GM12878 (cell line): Measurements from ENCODE around the gene DCBLD1. TPM values are rescaled to one million over a fixed set of nuclear protein-coding genes. Genes with fewer than 3 reads are reported as not detected.

ENCODE experiments used
- ATAC-seq: fragments of 200-7000 bp; cut with Tn5 transposase; 3 replicates; pipeline ENCODE4 v1.9.1; 2020; ENCODE audit warnings: mild to moderate bottlenecking, moderate library complexity
- BruUV-seq: library from RNA; stranded (reverse); fragments of 400-500 nt; replicated peaks from 2 replicates; lab custom pipeline; 2021; lab: Mats Ljungman, UMichigan
- CTCF ChIA-PET: fragments of 300-600 bp; sonication (Branson Sonifier 250); formaldehyde crosslinking; extraction: SDS; loops from one replicate; lab custom pipeline; 2021; ENCODE audit warnings: inconsistent platforms; lab: Yijun Ruan, JAX
- POLR2A ChIA-PET: fragments of 350-600 bp; formaldehyde crosslinking; extraction: SDS; loops from one replicate; lab custom pipeline; 2021; ENCODE audit warnings: inconsistent platforms; lab: Charles Lee
- RAD21 ChIA-PET: fragments of 300-600 bp; sonication (Branson Sonifier 250); formaldehyde crosslinking; loops from one replicate; lab custom pipeline; 2023; ENCODE audit warnings: antibody characterized with exemption; ENCODE audit not compliant: unreplicated experiment; lab: Charles Lee
- SMC1A ChIA-PET: fragments of 300-600 bp; sonication (Branson Sonifier 250); formaldehyde crosslinking; loops from one replicate; lab custom pipeline; 2023; ENCODE audit not compliant: unreplicated experiment, uncharacterized antibody; lab: Charles Lee
- DNase-seq: peaks from one replicate; pipeline ENCODE4 v3.0.0-alpha.2; 2011; ENCODE audit warnings: low read depth, low spot score
- FAIRE-seq: peaks from 3 replicates; lab custom pipeline; 2011; peaks lifted over from hg19 to GRCh38; lab: Jason Lieb, UNC
- H2AFZ ChIP-seq: 2 replicates; pipeline ENCODE4 v1.6.0; 2011; ENCODE audit warnings: low read depth, low read length, control low read depth; ENCODE audit not compliant: control insufficient read depth
- H3K27ac ChIP-seq: 2 replicates; pipeline ENCODE4 v1.5.1; 2011; ENCODE audit warnings: control low read depth; ENCODE audit not compliant: control insufficient read depth, insufficient read depth
- H3K27me3 ChIP-seq, 2 experiments: replicated peaks in 1 of 2; 2 replicates each; pipeline versions ENCODE4 v1.6.0 to v1.6.1; 2011; ENCODE audit warnings: low read length in 1 of 2; ENCODE audit not compliant: control insufficient read depth in 2 of 2, insufficient read depth in 2 of 2
- H3K36me3 ChIP-seq, 2 experiments: 2 replicates each; pipeline ENCODE4 v1.5.1; 2011; ENCODE audit warnings: low read length in 1 of 2; ENCODE audit not compliant: control insufficient read depth in 2 of 2, insufficient read depth in 2 of 2
- H3K4me1 ChIP-seq: 2 replicates; pipeline ENCODE4 v1.6.1; 2011; ENCODE audit warnings: mild to moderate bottlenecking, low read length, moderate library complexity, mixed read lengths; ENCODE audit not compliant: control insufficient read depth, insufficient read depth
- H3K4me2 ChIP-seq: 2 replicates; pipeline ENCODE4 v1.6.0; 2011; ENCODE audit warnings: control low read depth; ENCODE audit not compliant: control insufficient read depth, insufficient read depth
- H3K4me3 ChIP-seq: fragments of 200-600 bp; sonication (generic); 2 replicates; pipeline ENCODE4 v1.5.1; 2016
- H3K79me2 ChIP-seq: 2 replicates; pipeline ENCODE4 v1.6.0; 2011; ENCODE audit warnings: low read length; ENCODE audit not compliant: control insufficient read depth, insufficient read depth
- H3K9ac ChIP-seq: 2 replicates; pipeline ENCODE4 v1.8.0; 2011; ENCODE audit warnings: low read length, control low read depth, mixed read lengths; ENCODE audit not compliant: control insufficient read depth, insufficient read depth
- H3K9me3 ChIP-seq: replicated peaks from 3 replicates; pipeline ENCODE4 v1.5.1; 2011; ENCODE audit warnings: mild to moderate bottlenecking, low read length; ENCODE audit not compliant: control insufficient read depth, insufficient read depth
- H4K20me1 ChIP-seq: 2 replicates; pipeline ENCODE4 v1.6.0; 2011; ENCODE audit not compliant: control insufficient read depth, insufficient read depth
- CREB1 ChIP-seq: IDR thresholded peaks from 2 replicates; pipeline ENCODE4 v1.6.1; 2012; ENCODE audit warnings: low read depth, mild to moderate bottlenecking, inconsistent platforms
- EED ChIP-seq: sonication (generic); IDR thresholded peaks from 2 replicates; pipeline ENCODE4 v1.6.1; 2016; ENCODE audit warnings: antibody characterized with exemption, low read depth
- EP300 ChIP-seq, 2 experiments: fragments of 150-350 bp in 1 of 2; IDR thresholded peaks; 2 replicates each; pipeline ENCODE4 v1.6.1; 2011 to 2012; ENCODE audit warnings: low read depth in 2 of 2, low read length in 2 of 2, borderline replicate concordance in 1 of 2, improper control_type of control experiment in 1 of 2, inconsistent platforms in 1 of 2; ENCODE audit not compliant: control insufficient read depth in 1 of 2
- ETV6 ChIP-seq, 2 experiments: fragments of 450-650 bp in 1 of 2; IDR thresholded peaks in 1 of 2; conservative IDR thresholded peaks in 1 of 2; 2 replicates each; pipeline ENCODE4 v1.6.1; 2014; ENCODE audit warnings: antibody characterized with exemption in 1 of 2, borderline replicate concordance in 1 of 2, low read depth in 1 of 2, mild to moderate bottlenecking in 1 of 2, moderate library complexity in 1 of 2
- EZH2 ChIP-seq: IDR thresholded peaks from 2 replicates; pipeline ENCODE4 v1.6.1; 2012; ENCODE audit warnings: low read depth, mild to moderate bottlenecking, control low read depth, inconsistent platforms, low read length, borderline replicate concordance; ENCODE audit not compliant: control insufficient read depth
- HDAC2 ChIP-seq: fragments of 200-600 bp; sonication (generic); IDR thresholded peaks from 2 replicates; pipeline ENCODE4 v1.6.1; 2017
- IKZF2 ChIP-seq, 2 experiments: fragments of 450-650 bp; IDR thresholded peaks; 2 replicates each; pipeline ENCODE4 v1.6.1; 2017; ENCODE audit warnings: mild to moderate bottlenecking in 2 of 2, moderate library complexity in 2 of 2
- IRF4 ChIP-seq: IDR thresholded peaks from 2 replicates; pipeline ENCODE4 v1.6.1; 2011; ENCODE audit warnings: low read depth, low read length
- NFIC ChIP-seq: IDR thresholded peaks from 2 replicates; pipeline ENCODE4 v1.6.1; 2012; ENCODE audit warnings: low read depth, mild to moderate bottlenecking, inconsistent platforms, low read length, moderate library complexity
- RAD51 ChIP-seq: fragments of 450-650 bp; IDR thresholded peaks from 2 replicates; pipeline ENCODE4 v1.6.1; 2016; ENCODE audit warnings: moderate library complexity, mild to moderate bottlenecking, inconsistent platforms
- SMAD1 ChIP-seq: fragments of 450-650 bp; IDR thresholded peaks from 2 replicates; pipeline ENCODE4 v1.6.1; 2018; ENCODE audit warnings: mild to moderate bottlenecking, low read depth; ENCODE audit not compliant: partially characterized antibody
- SMAD5 ChIP-seq: IDR thresholded peaks from 2 replicates; pipeline ENCODE4 v1.6.1; 2016; ENCODE audit warnings: antibody characterized with exemption, low read depth
- SP1 ChIP-seq: IDR thresholded peaks from one replicate; pipeline ENCODE4 v1.6.1; 2011; ENCODE audit warnings: low read depth, low read length
- SREBF2 ChIP-seq: IDR thresholded peaks from 2 replicates; pipeline ENCODE4 v1.6.1; 2012; ENCODE audit warnings: mild to moderate bottlenecking, low read length
- WRNIP1 ChIP-seq: IDR thresholded peaks from 2 replicates; pipeline ENCODE4 v1.6.1; 2011; ENCODE audit warnings: low read depth, low read length, improper control_type of control experiment, borderline replicate concordance
- ZNF207 ChIP-seq: fragments of 450-650 bp; IDR thresholded peaks from 2 replicates; pipeline ENCODE4 v1.6.1; 2014; ENCODE audit warnings: antibody characterized with exemption, mild to moderate bottlenecking, borderline replicate concordance
- ZNF24 ChIP-seq: fragments of 450-650 bp; IDR thresholded peaks from 2 replicates; pipeline ENCODE4 v1.6.1; 2017; ENCODE audit warnings: antibody characterized with exemption, mild to moderate bottlenecking
- ZNF384 ChIP-seq: IDR thresholded peaks from 2 replicates; pipeline ENCODE4 v1.6.1; 2012; ENCODE audit warnings: low read depth, mild to moderate bottlenecking, low read length, improper control_type of control experiment, borderline replicate concordance
- WGBS: methylation state at CpG from one replicate; pipeline ENCODE4 v1.1.6; 2016; ENCODE audit warnings: low lambda C conversion rate; ENCODE audit not compliant: insufficient replicate concordance, insufficient coverage; ENCODE audit errors: missing lambda C conversion rate; 5-methylcytosine and 5-hydroxymethylcytosine counted together
- in situ Hi-C: fragments of 300-500 bp; cut with MboI; formaldehyde crosslinking; loops from 9 replicates; pipeline ENCODE4 v1.14.3; 2018; ENCODE audit warnings: mixed read lengths
- intact Hi-C: fragments of 100-400 bp; cut with micrococcal nuclease; formaldehyde crosslinking; loops from one replicate; pipeline ENCODE4 v1.14.2; 2022; ENCODE audit not compliant: unreplicated experiment
- polyA plus RNA-seq, 11 experiments: library from polyadenylated mRNA; depleted of rRNA in 4 of 11; unstranded in 6 of 11; stranded (reverse) in 5 of 11; fragments of >200 nt; fragmentation: Nextera tagmentation in 4 of 11; fragmentation: Illumina TruSeq in 1 of 11; extraction: Ambion mirVana in 4 of 11; extraction: Trizol in 1 of 11; gene quantifications; 1 replicate in 1 of 11; 2 replicates in 10 of 11; pipeline versions ENCODE4 v1.2.1 to v1.2.3, GENCODE V29; 2011 to 2016; ENCODE audit warnings: inconsistent platforms in 2 of 11, missing spikeins in 2 of 11, low read depth in 1 of 11
- total RNA-seq, 4 experiments: library from RNA; depleted of rRNA in 3 of 4; stranded (reverse); fragments of >200 nt in 3 of 4; fragmentation: Illumina TruSeq in 1 of 4; extraction: Trizol in 1 of 4; gene quantifications; 2 replicates each; pipeline versions ENCODE4 v1.2.1 to v1.2.3, GENCODE V29; 2013 to 2021
- TF ChIP-seq, protein P1 (sequence below): fragments of 450-650 bp; formaldehyde crosslinking; IDR thresholded peaks from 2 replicates; pipeline ENCODE4 v1.4.0; 2020; ENCODE audit warnings: mild to moderate bottlenecking, moderate library complexity

DCBLD1 gene
- total and polyA plus RNA-seq, 10 of the 15 experiments (the other 5 are each of a cell fraction or from before 2014, with no cell fraction given) = 0.92 to 9.2 (median 8.3) TPM

DNA sequence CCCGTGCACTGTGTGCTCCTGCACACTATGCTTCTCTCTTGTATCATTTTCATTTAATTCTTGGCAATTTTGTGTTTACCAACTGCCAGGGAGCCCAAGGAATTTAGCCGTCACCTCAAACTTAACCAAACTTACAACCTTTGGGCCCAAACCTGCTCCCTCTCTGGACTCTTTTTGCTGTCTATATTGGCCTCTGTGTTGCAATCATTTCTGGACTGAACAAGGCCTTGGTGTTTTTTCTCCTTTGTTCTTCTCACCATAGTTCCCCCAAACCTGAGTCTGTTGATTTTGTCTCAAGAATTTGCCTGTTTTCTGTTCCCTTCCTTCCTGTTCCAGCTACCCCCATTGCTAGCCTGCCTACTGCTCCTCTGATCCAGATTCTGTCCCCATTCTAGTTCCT is 19.2 kb downstream of the DCBLD1 start:
- H4K20me1 ChIP-seq = no peaks in the 10 kb centered on the region
- no peak overlapping the region for H2AFZ ChIP-seq
- ChIA-PET SMC1A (no interaction called here), RAD21 (no interaction called here), POLR2A (no interaction called here), CTCF (no interaction called here)
- H3K4me1 ChIP-seq = peaks cover 5% of the 10 kb centered on the region
- FAIRE-seq (no peak), ATAC-seq (no peak), DNase-seq (no peak)
- no peaks in the 10 kb centered on the region; the same call in 1 of the 2 replicates for H3K79me2 ChIP-seq
- H3K27ac ChIP-seq = no peak overlapping the region
- no peak overlapping the region for H3K9ac ChIP-seq
- no peak overlapping the region for H3K4me3 ChIP-seq
- in situ Hi-C loops (no loop called here), intact Hi-C loops (no loop called here)
- H3K9me3 ChIP-seq = no peaks in the 10 kb centered on the region
- TF ChIP-seq ETV6 (conservative IDR thresholded peaks at IDR 0.05 in 1 of 2, IDR thresholded peaks at IDR 0.05 in 1 of 2; ENCODE audit: borderline replicate concordance in 1 of 2, low read depth in 1 of 2) (no peak), ZNF207 (no peak), ZNF24 (no peak), EZH2 (no peak), RAD51 (no peak), HDAC2 (no peak), IRF4 (no peak), EP300 (IDR thresholded peaks at IDR 0.05; ENCODE audit: borderline replicate concordance in 1 of 2, control insufficient read depth in 1 of 2, low read depth in 2 of 2, low read length in 2 of 2) (no peak), SP1 (no peak), SREBF2 (no peak), WRNIP1 (no peak), ZNF384 (no peak), CREB1 (no peak), IKZF2 (IDR thresholded peaks at IDR 0.05) (no peak), SMAD5 (no peak), SMAD1 (no peak), NFIC (no peak), EED (no peak)
- TF ChIP-seq, protein P1, sequence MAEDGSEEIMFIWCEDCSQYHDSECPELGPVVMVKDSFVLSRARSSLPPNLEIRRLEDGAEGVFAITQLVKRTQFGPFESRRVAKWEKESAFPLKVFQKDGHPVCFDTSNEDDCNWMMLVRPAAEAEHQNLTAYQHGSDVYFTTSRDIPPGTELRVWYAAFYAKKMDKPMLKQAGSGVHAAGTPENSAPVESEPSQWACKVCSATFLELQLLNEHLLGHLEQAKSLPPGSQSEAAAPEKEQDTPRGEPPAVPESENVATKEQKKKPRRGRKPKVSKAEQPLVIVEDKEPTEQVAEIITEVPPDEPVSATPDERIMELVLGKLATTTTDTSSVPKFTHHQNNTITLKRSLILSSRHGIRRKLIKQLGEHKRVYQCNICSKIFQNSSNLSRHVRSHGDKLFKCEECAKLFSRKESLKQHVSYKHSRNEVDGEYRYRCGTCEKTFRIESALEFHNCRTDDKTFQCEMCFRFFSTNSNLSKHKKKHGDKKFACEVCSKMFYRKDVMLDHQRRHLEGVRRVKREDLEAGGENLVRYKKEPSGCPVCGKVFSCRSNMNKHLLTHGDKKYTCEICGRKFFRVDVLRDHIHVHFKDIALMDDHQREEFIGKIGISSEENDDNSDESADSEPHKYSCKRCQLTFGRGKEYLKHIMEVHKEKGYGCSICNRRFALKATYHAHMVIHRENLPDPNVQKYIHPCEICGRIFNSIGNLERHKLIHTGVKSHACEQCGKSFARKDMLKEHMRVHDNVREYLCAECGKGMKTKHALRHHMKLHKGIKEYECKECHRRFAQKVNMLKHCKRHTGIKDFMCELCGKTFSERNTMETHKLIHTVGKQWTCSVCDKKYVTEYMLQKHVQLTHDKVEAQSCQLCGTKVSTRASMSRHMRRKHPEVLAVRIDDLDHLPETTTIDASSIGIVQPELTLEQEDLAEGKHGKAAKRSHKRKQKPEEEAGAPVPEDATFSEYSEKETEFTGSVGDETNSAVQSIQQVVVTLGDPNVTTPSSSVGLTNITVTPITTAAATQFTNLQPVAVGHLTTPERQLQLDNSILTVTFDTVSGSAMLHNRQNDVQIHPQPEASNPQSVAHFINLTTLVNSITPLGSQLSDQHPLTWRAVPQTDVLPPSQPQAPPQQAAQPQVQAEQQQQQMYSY (CRISPR knock-in tag) = no peak
- H3K27me3 ChIP-seq = no peaks in the 10 kb centered on the region
- no peak overlapping the region for H3K4me2 ChIP-seq
- H3K36me3 ChIP-seq = no peaks in the 10 kb centered on the region; a peak in 2 of 4 replicates
- no TSS peak for BruUV-seq
- 27% methylated on average over 2 of the region's 2 CpGs for WGBS
